GM18870 (cell line): ENCODE measurements around the gene GAB3.
A peak's percentile ranks its signal among the peaks of the same experiment; 100 is the strongest.

ENCODE experiments used
- ATAC-seq: cut with Tn5 transposase; IDR thresholded peaks from one replicate; pipeline ENCODE4 v1.9.1; 2021; ENCODE audit warnings: moderate library complexity; ENCODE audit not compliant: unreplicated experiment

The GAB3 gene, protein sequence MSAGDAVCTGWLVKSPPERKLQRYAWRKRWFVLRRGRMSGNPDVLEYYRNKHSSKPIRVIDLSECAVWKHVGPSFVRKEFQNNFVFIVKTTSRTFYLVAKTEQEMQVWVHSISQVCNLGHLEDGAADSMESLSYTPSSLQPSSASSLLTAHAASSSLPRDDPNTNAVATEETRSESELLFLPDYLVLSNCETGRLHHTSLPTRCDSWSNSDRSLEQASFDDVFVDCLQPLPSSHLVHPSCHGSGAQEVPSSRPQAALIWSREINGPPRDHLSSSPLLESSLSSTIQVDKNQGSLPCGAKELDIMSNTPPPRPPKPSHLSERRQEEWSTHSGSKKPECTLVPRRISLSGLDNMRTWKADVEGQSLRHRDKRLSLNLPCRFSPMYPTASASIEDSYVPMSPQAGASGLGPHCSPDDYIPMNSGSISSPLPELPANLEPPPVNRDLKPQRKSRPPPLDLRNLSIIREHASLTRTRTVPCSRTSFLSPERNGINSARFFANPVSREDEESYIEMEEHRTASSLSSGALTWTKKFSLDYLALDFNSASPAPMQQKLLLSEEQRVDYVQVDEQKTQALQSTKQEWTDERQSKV

DNA sequence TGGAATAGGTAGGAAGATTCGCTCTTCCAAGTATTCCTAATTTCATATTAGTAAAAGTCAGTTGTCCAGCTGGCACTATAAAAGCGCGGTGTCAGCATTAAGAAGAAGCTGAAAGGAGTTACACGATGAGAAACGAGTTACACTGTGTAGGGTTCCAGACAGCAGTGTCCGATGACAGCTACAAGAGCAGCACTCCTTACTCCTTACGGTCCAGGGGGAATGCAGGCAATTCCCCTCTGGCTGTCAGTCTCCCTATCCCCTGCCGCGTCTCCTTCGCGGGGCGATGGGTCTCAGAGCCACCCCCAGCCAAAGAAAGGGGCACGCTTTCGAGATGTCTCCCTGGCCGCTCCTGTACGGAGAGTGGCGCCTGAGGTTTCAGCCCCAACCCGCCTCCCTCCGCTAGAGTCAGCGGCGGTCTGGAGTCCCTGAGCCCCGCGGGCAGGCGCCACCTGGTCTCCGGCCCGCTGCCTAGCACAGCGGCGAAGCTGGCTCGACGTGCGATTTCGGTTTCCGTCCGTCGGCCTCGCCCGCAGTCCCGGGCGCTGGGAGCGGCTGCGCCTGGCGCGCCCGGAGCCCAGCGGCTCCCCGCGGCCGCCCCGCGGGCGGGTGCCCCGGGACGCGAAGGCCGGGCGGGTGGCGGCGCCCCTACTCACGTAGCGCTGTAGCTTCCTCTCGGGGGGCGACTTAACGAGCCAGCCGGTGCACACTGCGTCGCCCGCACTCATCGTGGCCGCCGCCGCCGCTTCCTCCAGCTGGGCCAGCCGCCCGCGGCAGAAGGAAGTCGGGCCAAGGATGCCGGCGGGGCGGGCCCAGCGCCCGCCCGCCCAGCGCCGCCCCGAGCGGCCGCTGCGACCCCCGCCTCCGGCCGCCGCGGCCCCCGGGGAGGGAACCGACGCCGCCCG is at the start of gene GAB3:
GAB3 (minus strand) TSS at position 777 of the 902 bp plus-strand sequence; CDS start at position 725, 52 bp downstream.
- no peak for ATAC-seq

DNA sequence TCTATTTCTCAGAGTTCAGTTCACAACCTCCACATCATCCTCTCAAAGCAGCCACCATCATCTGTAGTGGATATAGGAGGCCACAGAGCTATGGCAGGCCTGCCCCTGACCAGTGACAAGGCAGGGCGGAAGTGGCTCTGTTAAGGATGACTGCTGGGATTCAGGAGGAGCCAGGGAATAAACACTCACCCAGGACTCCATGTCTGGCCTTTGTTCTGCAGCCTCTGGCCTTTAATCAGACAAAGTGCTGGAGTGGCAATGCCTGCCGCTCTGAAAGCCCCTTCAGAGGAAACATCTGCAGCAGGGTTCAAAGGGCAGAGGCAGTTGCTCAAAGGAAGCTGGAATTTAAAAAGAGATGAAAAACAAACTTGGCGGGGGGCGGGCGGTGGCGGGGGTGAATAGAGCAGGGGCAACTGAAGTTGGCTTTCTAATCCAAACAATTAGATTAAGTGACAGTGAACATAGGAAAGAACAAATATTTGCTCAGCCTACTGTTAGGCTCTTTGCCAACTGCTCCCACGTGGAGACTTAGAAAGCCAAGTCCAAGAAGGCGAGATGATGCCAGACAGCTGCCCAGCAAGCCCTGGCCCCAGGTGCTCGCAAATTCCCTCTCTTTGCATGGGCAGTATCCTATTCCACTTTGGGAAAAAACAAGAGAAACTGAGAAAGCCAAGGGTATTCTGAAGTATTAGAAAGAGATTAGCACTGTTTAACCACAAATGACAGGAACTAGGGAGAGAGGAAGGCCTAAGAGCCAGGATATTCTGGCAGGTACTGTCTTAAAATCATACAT is 48.9 kb upstream of the GAB3 start:
- ATAC-seq: no peak

DNA sequence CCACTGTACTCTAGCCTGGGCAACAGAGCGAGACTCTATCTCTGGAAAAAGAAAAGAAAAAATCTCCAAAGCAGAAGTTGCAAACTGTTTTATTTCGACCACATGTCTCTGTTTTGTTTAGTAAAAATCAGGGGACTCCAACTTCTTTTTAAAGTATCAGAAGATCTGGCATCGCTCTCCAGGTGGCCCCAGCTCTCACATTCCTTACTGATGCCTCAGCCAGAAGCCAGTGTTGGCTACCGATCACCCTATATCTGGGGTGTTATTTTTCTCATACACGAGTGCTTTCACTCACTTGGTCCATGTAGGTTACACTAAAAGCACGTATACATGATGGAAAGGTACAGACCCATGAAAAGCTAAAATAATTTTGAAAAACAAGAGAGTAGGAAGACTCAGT is 46.1 kb upstream of the GAB3 start:
- no peak for ATAC-seq

DNA sequence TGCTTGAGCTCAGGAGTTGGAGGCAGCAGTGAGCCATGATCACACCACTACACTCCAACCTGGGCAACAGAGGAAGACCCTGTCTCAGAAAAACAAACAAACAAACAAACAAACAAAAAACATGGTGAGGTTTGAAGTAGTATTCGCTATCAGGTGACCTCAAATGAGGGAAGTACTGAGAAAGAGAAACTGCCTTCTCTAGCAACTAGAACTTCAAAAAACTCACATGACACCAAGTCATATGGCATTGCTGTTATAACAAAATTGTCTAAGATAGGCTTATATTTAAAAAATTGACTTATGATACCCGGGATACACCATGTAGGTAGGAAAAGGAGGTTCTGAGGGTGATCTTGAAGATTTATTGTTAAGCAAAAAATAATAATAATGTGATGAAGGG is 44.1 kb upstream of the GAB3 start:
- ATAC-seq: no peak

DNA sequence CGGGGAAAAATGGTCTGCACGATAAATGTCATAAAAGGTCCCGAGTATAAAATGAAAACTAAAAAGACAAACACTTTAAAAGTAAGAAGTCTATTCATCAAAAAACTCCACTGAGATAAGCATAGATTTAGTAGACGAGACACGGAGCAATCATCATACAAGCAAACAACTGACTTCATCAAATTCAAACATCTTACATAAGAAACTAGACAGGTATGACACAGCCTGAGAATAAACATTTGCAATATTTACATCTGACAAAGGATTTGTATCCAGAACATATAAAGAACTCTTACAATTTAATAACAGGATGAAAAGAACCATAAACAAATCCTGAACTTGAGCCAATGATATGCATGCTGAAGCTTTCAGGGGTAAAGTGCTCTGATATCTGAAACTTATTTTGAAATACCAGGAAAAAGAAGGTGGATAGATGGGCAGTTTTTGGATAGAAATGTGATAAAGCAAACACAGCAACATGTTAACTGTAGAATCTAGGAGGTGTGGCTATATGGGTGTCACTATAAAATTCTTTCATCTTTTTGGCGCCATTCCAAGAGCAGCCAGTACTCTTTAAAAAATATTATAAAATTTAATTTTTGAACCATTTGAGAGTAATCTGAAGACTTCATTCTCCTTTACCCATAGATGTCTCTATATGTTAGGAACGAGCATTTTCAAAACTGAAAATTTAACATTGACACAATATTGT is 42.4 kb upstream of the GAB3 start:
- no peak for ATAC-seq

DNA sequence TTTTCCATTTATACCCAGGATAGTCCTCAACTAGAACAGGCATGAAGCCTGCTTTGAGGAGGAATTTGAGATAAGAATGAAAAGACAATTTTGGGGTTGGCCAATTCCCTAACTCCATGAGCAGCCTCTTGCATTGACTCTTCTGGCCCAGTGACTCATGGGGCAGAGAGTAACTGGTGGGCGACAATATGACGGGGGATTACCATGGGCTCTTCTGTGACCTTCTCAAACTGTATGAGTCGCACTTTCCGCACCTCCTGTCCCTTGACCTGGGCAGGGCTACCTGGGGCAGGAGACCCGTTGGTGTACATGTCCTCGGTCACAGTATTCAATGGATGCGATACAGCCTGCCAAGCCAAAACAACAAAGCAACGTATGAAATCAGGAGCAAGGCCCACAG is 41.1 kb upstream of the GAB3 start:
- no peak for ATAC-seq

DNA sequence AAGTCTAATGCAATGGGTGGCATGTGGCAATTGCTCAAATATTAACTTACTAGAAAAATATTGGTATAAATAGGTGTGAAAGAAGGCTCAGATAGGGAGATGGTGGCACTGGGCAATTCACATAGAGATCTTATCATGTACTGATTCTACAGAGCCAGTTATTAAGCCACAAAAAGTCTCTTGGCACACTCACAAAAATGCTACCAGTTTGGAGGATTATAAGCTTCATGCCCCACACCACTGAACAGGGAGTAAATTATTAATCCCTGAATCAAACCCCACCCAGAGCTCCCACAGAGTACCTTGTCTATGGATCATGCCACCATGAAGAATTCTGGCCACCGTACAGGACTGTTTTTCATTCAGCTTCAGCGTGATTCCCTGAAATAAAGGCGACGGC is 40.6 kb upstream of the GAB3 start:
- no peak for ATAC-seq

DNA sequence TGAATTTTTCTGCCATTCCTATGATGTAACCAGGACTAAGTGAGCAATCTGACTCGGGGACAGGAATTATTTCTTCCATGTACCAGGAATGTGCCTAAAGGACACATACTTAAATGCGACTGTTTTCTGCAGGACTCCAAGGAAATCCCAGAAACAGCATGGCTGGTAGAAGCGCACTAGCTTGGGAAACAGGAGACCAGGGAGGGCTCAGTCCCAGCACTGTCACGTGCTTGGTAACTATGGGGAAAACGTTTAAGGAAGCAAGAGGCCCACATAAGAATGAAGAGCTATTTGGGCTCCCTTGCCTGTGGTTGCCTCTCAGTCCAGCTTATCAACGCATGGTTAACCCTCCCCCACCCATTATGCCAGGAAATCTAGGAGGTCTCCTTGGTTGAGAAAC is 34.8 kb upstream of the GAB3 start:
- no peak for ATAC-seq

DNA sequence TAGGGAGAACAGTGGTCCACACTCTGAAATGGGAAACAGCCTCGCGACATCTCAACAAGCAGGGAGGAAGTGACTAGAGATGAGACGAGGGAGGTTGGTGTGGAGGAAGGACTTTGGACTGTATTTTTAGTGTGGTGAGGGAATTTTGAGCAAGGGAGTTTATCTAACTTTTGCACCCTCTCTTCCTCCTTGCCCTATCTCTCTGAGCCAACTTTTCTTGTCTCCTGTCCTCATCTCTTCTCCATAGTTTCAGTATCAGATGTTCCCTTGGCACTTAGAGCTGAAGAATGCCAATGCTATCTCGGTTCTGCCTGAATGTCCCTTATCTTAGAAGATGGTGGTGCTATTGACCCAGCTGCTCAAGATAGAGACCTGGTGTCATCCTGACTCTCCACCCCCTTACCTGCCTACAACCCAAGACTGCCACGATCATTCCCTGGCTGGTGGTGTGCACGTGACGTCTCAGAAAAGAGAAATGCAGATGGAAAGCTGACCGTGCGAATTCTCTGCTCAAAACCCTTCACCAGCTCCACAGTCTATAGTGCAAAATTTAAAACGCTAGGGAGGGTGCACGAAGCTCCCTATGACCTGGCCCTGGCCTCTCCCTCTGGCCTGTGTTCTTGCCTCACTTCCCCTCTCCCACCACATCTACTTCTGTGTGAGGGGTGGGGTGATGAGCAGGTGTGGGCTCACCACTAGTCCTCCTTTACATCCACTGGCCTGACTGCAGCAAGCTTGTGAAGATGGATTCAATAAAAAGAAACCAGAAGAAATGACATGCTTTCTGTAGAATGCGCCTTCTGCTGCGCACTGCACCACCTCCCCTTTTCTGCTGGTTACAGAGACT is 33.5 kb upstream of the GAB3 start:
- no peak for ATAC-seq

DNA sequence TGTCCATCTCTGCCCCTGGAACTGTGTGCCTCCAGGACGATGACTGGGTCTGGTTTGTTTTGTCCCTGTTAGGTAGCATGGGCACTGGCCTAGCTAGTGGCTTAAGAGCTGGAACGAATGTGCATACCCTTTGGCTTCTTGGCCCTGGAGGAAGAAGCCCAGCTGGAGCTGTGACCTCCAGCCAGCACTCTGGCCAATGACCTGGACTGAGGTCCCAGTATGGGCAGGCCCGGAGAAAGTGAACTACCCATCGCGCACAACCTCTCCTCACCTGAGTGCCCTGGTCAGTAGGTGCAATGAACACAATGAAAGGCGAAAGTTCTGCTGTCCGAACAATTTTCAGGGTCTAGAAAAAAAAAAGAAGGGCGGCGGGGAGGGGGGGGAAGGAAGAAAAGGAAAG is 30.1 kb upstream of the GAB3 start:
- ATAC-seq: no peak

DNA sequence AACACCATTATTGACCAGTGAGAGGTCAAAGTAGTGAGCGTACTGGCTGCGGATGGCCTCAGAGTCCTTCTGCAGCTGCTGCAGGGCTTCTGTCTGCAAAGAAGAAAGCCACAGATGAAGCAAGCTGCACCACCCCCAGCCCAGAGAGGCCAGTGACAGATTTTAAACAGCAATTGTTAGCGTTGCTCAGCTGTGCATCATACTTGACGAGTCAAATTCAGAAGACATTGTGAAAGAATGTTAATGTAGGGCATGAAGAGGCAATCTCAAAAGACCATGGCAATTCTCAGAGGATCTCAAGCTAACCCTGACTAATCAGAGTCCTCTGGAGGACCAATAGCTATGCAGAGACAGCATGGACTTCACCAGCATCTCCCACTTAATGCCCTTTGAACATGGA is 28.4 kb upstream of the GAB3 start:
- no peak for ATAC-seq

DNA sequence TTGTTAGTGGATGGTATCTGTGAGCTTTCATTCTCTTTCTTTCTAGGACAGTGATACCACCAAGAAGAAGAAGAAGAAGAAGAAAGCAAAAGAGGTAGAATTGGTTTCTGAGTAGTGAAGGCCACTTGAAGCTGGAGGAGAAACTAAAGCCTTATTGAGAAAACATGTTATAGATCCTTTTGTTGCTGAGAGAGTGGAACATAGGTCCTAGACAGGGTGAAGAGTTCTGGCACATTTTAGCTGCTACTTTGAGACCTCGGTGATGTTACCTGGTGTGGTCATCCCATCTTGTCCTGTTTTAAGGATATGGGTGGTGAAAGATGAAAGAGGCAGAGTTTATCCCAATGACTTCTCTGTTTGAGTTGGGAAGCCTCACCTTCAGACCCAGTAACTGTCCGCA is 25.9 kb upstream of the GAB3 start:
- ATAC-seq: no peak

DNA sequence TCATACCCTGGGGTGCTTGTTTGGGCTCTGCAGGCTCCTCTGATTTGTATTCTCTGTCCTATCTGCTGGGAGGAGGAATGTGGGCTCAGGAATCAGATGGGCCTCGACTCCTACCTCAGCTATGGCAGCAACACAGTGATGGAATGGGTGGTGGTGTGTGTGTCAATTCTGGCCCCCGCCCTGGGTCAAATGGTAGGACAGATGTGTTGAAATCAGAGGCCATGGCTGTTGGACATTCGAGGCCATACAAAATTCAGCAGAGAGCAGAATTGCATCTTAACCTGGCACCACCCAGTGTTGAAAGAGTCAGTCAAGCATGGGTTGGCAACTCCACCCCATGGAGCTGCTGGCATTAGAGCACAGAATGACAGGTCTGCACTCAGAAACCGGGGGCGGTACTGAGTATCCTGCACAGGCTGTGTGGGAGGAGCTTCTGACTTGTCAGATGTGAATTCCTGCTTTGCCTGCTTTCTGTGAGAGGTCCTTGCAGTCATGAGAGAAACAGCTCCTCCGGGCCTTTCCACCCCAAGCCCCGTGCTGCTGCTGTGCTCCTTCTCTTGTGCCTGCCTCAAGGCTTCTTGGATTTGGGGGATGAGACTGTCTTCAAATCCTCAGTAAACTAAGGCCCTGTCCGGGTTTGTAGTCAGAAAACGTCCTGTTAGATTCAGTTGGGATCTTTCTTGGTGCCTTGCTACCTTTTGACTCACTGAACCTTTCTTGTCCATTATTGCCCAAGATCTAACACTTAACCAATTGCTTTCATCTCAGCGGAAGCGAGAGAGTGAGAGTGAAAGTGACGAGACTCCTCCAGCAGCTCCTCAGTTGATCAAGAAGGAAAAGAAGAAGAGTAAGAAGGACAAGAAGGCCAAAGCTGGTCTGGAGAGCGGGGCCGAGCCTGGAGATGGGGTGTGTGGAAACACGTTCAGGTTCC is 24.8 kb upstream of the GAB3 start:
- ATAC-seq: no peak

DNA sequence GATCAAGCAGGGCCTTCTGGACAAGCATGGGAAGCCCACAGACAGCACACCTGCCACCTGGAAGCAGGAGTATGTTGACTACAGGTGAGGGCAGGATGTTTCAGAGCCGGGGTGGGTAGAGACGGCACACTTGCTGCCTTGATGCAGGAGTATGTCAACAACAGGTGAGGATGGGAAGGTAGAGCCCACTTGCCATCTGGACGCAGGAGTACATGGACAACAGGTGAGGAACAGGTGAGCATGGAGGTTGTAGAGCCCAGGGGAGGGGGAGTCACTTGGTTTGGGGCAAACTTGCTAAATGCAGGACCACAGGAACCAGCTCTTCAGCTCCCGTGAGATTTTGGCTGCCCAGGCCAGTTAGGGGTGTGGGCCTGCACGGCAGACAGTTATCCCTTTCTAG is 23.7 kb upstream of the GAB3 start:
- no peak for ATAC-seq

DNA sequence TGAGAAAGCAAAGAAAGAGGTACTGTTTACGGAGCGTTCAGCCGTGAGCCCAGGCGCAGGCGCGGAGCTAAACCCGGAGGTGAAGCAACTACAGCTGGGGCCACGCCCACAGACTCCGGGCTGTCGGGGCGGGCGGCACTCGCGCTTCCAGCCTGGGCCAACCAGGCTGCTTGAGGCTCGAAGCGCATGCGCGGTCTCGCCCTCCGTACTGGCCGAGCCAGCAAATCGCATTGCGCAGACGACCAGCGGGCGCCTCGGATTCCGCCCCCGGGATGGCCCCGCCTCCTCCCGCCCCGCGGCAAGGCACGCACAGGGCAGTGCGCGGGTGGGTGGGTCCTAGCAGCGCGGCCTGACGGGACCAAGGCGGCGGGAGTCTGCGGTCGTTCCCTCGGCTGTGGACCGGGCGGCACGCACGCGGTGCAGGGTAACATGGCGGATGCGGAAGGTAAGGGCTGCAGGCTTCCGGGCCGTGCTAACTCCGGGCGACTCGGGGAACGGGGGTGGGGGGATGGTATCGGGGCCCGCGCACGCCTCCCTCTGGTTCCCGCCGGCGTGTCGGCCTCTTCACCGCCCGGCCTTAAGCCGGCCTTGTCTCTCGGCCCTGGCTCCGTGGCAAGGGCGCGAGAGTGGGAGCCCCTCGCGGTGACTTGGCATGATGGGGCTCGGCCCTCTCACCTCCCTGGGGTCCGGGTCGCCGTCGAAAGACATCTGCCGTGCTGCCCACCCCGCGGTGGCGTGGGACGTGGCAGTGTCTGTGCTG is 11.8 kb upstream of the GAB3 start, which contains the start of gene DKC1:
DKC1 (plus strand) TSS at position 328 of the 760 bp plus-strand sequence; CDS start at position 430, 102 bp downstream.
- ATAC-seq: peak; percentile 70

DNA sequence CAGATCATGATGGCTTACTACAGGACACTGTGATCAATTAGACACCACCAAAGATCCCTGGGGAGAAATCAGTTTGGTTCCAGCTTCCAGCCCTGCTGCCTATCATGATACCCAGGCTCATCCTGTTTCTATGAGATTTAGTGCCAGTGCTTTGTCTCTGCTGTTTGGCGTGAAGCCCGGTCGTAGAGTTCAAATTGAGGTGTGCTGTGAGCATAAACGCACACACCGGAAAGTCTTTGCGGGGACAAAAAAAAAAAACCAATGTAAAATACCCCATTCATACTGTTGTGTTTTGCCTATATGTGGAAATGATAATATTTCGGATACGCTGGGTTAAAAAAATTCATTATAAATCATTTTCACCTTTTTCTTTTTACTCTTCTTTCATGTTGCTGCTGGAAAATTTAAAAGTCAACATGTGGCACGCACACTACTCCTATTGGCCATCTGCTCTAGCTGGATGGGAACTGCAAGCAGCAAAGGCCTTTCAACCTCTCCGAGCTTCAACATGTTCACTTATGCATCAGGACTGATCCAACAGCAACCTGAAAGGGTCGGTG is 11.2 kb upstream of the GAB3 start:
- no peak for ATAC-seq

DNA sequence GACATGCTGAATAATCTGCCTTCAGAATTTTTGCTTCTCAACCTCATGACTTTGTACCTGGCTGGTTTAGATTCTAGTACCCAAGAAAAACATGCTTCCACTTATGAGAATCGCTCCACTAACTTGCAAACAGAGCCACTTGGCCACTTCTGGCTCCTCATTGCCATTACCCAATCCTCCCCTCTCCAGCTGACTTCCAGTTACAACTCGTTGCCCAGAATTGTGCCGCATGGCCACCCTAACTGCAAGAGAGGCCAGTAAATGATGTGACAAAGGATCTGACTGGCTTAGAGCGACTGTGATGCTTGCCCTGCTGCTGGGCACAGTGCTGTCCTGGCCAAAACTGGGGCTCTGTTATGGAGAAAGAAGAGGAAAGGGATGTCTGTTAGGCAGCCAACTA is 7.8 kb upstream of the GAB3 start:
- no peak for ATAC-seq
